Small intestine (tissue), 7 donors: ENCODE measurements around the gene CSNK1G3. TPM values are rescaled to one million over a fixed set of nuclear protein-coding genes. Genes with fewer than 3 reads are reported as not detected.
A peak's percentile ranks its signal among the peaks of the same experiment; 100 is the strongest.
"Not testable (repeated sequence)": the region's sequence is repeated elsewhere in the genome, so short reads cannot be mapped to it uniquely, and the experiment has no call there.

Experiments
- DNase-seq, 2 donors: peaks; one replicate each; pipeline versions ENCODE4 v3.0.0 to v3.0.0-alpha.2; 2013
- FAIRE-seq: peaks from 2 replicates; lab custom pipeline; 2012; peaks lifted over from hg19 to GRCh38; lab: Jason Lieb, UNC
- H3K27ac ChIP-seq, 3 donors: one replicate each; pipeline ENCODE4 v1.5.1; 2013; ENCODE audit warnings: low read length in 2 of 3, mild to moderate bottlenecking in 2 of 3, control low read depth in 1 of 3, inconsistent platforms in 1 of 3, low read depth in 1 of 3, moderate library complexity in 1 of 3
- H3K27me3 ChIP-seq, 3 donors: one replicate each; pipeline ENCODE4 v1.6.1; 2013; ENCODE audit warnings: low read length in 3 of 3, inconsistent platforms in 1 of 3; ENCODE audit not compliant: control insufficient read depth in 3 of 3, insufficient read depth in 3 of 3
- H3K36me3 ChIP-seq, 3 donors: one replicate each; pipeline ENCODE4 v1.6.1; 2013; ENCODE audit warnings: low read length in 3 of 3, inconsistent platforms in 1 of 3, low read depth in 1 of 3, mild to moderate bottlenecking in 1 of 3, moderate library complexity in 1 of 3; ENCODE audit not compliant: control insufficient read depth in 3 of 3, insufficient read depth in 2 of 3
- H3K4me1 ChIP-seq, 3 donors: one replicate each; pipeline ENCODE4 v1.6.1; 2013; ENCODE audit warnings: low read length in 2 of 3, inconsistent platforms in 1 of 3, low read depth in 1 of 3, mild to moderate bottlenecking in 1 of 3, moderate library complexity in 1 of 3; ENCODE audit not compliant: control insufficient read depth in 3 of 3, insufficient read depth in 2 of 3
- H3K4me3 ChIP-seq, 3 donors: one replicate each; pipeline ENCODE4 v1.5.1; 2013; ENCODE audit warnings: low read length in 3 of 3, control low read depth in 1 of 3, inconsistent platforms in 1 of 3, low read depth in 1 of 3, mild to moderate bottlenecking in 1 of 3, moderate library complexity in 1 of 3
- H3K9me3 ChIP-seq, 2 donors: one replicate each; pipeline ENCODE4 v1.6.1; 2013; ENCODE audit warnings: low read depth in 1 of 2, low read length in 1 of 2; ENCODE audit not compliant: control insufficient read depth in 2 of 2, insufficient read depth in 1 of 2
- WGBS, 3 donors: extraction: QIAGEN DNeasy Blood & Tissue Kit; methylation state at CpG; one replicate each; pipeline ENCODE4 v1.1.7; 2013; 5-methylcytosine and 5-hydroxymethylcytosine counted together
- polyA plus RNA-seq, 4 donors: library from polyadenylated mRNA; stranded (reverse) in 3 of 4; unstranded in 1 of 4; fragments of 200-250 nt in 3 of 4; fragments of 120-200 nt in 1 of 4; gene quantifications; one replicate each; pipeline versions ENCODE4 v1.2.1 to v1.2.3, GENCODE V29; 2013
- donor health status: healthy with polysubstance abuse.
- donor health status: control.
- donor health status: control.
- donor health status: Bipolar disorder and iron deficiency.
- donor health status: healthy.

The CSNK1G3 gene
- polyA plus RNA-seq, 4 donors = 16.7 to 21.7 (median 20.2) TPM

- no peak for FAIRE-seq
These were observed 98.2 kb downstream of the CSNK1G3 start for GRCh38 chr5:123610209-123610608.

GRCh38 chr5:123610665-123611405 lies 98.9 kb downstream of the CSNK1G3 start:
- Histone ChIP-seq H3K9me3 (no peaks in the 10 kb centered on the region), H3K4me1 (no peaks in the 10 kb centered on the region), H3K36me3 (peaks cover 0 to 11% (median 2%) of the 10 kb centered on the region in 3 donors), H3K27me3 (no peaks in the 10 kb centered on the region), H3K4me3 (no peak overlapping the region), H3K27ac (no peak overlapping the region)
- 40 to 43% (median 42%) methylated on average over 5 of the region's 5 CpGs for WGBS, 3 donors
- FAIRE-seq (peak; percentile 78), DNase-seq (peak; percentile 61 to 67)

More at GRCh38 chr5:123610209-123610608, 98.2 kb downstream of the CSNK1G3 start:
- no peaks in the 10 kb centered on the region for H3K4me1 ChIP-seq
- WGBS, 3 donors = 73 to 85% (median 83%) methylated on average over 2 of the region's 2 CpGs
- no peaks in the 10 kb centered on the region for H3K9me3 ChIP-seq
- H3K4me3 ChIP-seq = no peak overlapping the region
- H3K27ac ChIP-seq = no peak overlapping the region
- peaks cover 0 to 9% (median 2%) of the 10 kb centered on the region in 3 donors for H3K36me3 ChIP-seq
- no peak for DNase-seq
- no peaks in the 10 kb centered on the region for H3K27me3 ChIP-seq

- H3K4me1 ChIP-seq = no peaks in the 10 kb centered on the region
- FAIRE-seq (no peak), DNase-seq (no peak)
- no peak overlapping the region for H3K27ac ChIP-seq
- H3K9me3 ChIP-seq = no peaks in the 10 kb centered on the region
- H3K27me3 ChIP-seq = no peaks in the 10 kb centered on the region
- peaks cover 0 to 11% (median 2%) of the 10 kb centered on the region in 3 donors for H3K36me3 ChIP-seq
- WGBS, 3 donors = 61 to 80% (median 69%) methylated on average over 1 of the region's 1 CpG
- no peak overlapping the region for H3K4me3 ChIP-seq
These were observed 99.4 kb downstream of the CSNK1G3 start for GRCh38 chr5:123611406-123611709.

GRCh38 chr5:123617561-123617960 lies 105.6 kb downstream of the CSNK1G3 start:
- FAIRE-seq = no peak
- Histone ChIP-seq H3K9me3 (peaks cover 0 to 3% of the 10 kb centered on the region in 2 donors), H3K36me3 (peaks cover 0 to 12% (median 2%) of the 10 kb centered on the region in 3 donors)

GRCh38 chr5:123626051-123626450 lies 114.1 kb downstream of the CSNK1G3 start:
- FAIRE-seq (no peak), DNase-seq (no peak)
- Histone ChIP-seq H3K4me3 (no peak overlapping the region), H3K27ac (no peak overlapping the region), H3K4me1 (no peaks in the 10 kb centered on the region), H3K27me3 (no peaks in the 10 kb centered on the region), H3K36me3 (no peaks in the 10 kb centered on the region), H3K9me3 (peaks cover 2 to 25% of the 10 kb centered on the region in 2 donors)
- WGBS, 3 donors = 72 to 94% (median 89%) methylated on average over 2 of the region's 2 CpGs

More at GRCh38 chr5:123617561-123617960, 105.6 kb downstream of the CSNK1G3 start:
- no peaks in the 10 kb centered on the region for H3K27me3 ChIP-seq
- H3K4me1 ChIP-seq = no peaks in the 10 kb centered on the region
- H3K4me3 ChIP-seq = no peak overlapping the region
- no peak for DNase-seq
- H3K27ac ChIP-seq = no peak overlapping the region

GRCh38 chr5:123628860-123629544 lies 117.0 kb downstream of the CSNK1G3 start:
- WGBS, 3 donors = 86 to 97% (median 94%) methylated on average over 10 of the region's 10 CpGs
- no peaks in the 10 kb centered on the region for H3K27me3 ChIP-seq
- no peaks in the 10 kb centered on the region for H3K36me3 ChIP-seq
- DNase-seq = no peak
- no peak for FAIRE-seq
- H3K9me3 ChIP-seq = peaks cover 2 to 25% of the 10 kb centered on the region in 2 donors
- no peak overlapping the region for H3K4me3 ChIP-seq
- no peak overlapping the region for H3K27ac ChIP-seq
- no peaks in the 10 kb centered on the region for H3K4me1 ChIP-seq

- H3K27ac ChIP-seq = no peak overlapping the region
- WGBS, 3 donors = 90 to 94% (median 94%) methylated on average over 21 of the region's 21 CpGs
- no peaks in the 10 kb centered on the region for H3K36me3 ChIP-seq
- H3K4me3 ChIP-seq = no peak overlapping the region
- no peak for FAIRE-seq
- no peaks in the 10 kb centered on the region for H3K4me1 ChIP-seq
- H3K27me3 ChIP-seq = no peaks in the 10 kb centered on the region
- DNase-seq = no peak
- H3K9me3 ChIP-seq = peaks cover 0 to 2% of the 10 kb centered on the region in 2 donors
These were observed 124.0 kb downstream of the CSNK1G3 start for GRCh38 chr5:123636006-123636405.

GRCh38 chr5:123637028-123637427 lies 125.1 kb downstream of the CSNK1G3 start:
- not testable (repeated sequence) for H3K27ac ChIP-seq, H3K36me3 ChIP-seq, H3K4me3 ChIP-seq, DNase-seq, FAIRE-seq, H3K4me1 ChIP-seq, H3K27me3 ChIP-seq, H3K9me3 ChIP-seq
- 93 to 96% (median 95%) methylated on average over 10 of the region's 10 CpGs for WGBS, 3 donors
